MM.1S (cell line): Measurements from ENCODE around the gene HP.

Source experiments
- DNase-seq: peaks from one replicate; pipeline ENCODE4 v3.0.0-alpha.2; 2015
- H2AFZ ChIP-seq: fragments of 300-600 bp; sonication (generic); 2 replicates; pipeline ENCODE4 v1.6.0; 2016; ENCODE audit warnings: antibody characterized with exemption, low read length
- H3F3A ChIP-seq: fragments of 300-600 bp; sonication (generic); 2 replicates; pipeline ENCODE4 v1.6.1; 2016; ENCODE audit warnings: mild to moderate bottlenecking, antibody characterized with exemption, low read length, moderate library complexity, mixed read lengths; ENCODE audit not compliant: insufficient read depth
- H3K27ac ChIP-seq: fragments of 300-600 bp; sonication (generic); 2 replicates; pipeline ENCODE4 v1.5.1; 2016; ENCODE audit warnings: mild to moderate bottlenecking, low read length
- H3K27me3 ChIP-seq: fragments of 300-600 bp; sonication (generic); replicated peaks from 2 replicates; pipeline ENCODE4 v1.6.0; 2016; ENCODE audit warnings: low read length; ENCODE audit not compliant: insufficient read depth
- H3K36me3 ChIP-seq: fragments of 300-600 bp; sonication (generic); replicated peaks from 2 replicates; pipeline ENCODE4 v1.6.1; 2016; ENCODE audit warnings: mild to moderate bottlenecking, low read length, mixed read lengths; ENCODE audit not compliant: insufficient read depth
- H3K4me1 ChIP-seq: fragments of 300-600 bp; sonication (generic); 2 replicates; pipeline ENCODE4 v1.6.1; 2016; ENCODE audit warnings: low read length, mixed read lengths
- H3K4me2 ChIP-seq: fragments of 300-600 bp; sonication (generic); 2 replicates; pipeline ENCODE4 v1.6.0; 2016; ENCODE audit warnings: low read depth, low read length
- H3K4me3 ChIP-seq: fragments of 300-600 bp; sonication (generic); 2 replicates; pipeline ENCODE4 v1.5.1; 2016; ENCODE audit warnings: low read length, mixed read lengths
- H3K79me2 ChIP-seq: fragments of 300-600 bp; sonication (generic); 2 replicates; pipeline ENCODE4 v1.6.1; 2016; ENCODE audit warnings: mixed run types, low read length, mixed read lengths
- H3K9ac ChIP-seq: fragments of 300-600 bp; sonication (generic); 2 replicates; pipeline ENCODE4 v1.6.1; 2016; ENCODE audit warnings: low read length, mixed read lengths
- H3K9me2 ChIP-seq: fragments of 300-600 bp; sonication (generic); replicated peaks from 2 replicates; pipeline ENCODE4 v1.6.1; 2016; ENCODE audit warnings: mild to moderate bottlenecking, low read length, mixed read lengths; ENCODE audit not compliant: insufficient read depth
- H3K9me3 ChIP-seq: fragments of 300-600 bp; sonication (generic); replicated peaks from 2 replicates; pipeline ENCODE4 v1.6.1; 2016; ENCODE audit warnings: mild to moderate bottlenecking, low read length, mixed read lengths; ENCODE audit not compliant: insufficient read depth
- H4K20me1 ChIP-seq: fragments of 300-600 bp; sonication (generic); 2 replicates; pipeline ENCODE4 v1.6.1; 2016; ENCODE audit warnings: mild to moderate bottlenecking, low read length, moderate library complexity, mixed read lengths; ENCODE audit not compliant: insufficient read depth
- CTCF ChIP-seq: fragments of 300-600 bp; sonication (generic); IDR thresholded peaks from 2 replicates; pipeline ENCODE4 v1.5.1; 2016; ENCODE audit warnings: antibody characterized with exemption, low read length, mixed read lengths
- EZH2 ChIP-seq: fragments of 300-600 bp; sonication (generic); optimal IDR thresholded peaks from 2 replicates; pipeline ENCODE3; 2017; ENCODE audit warnings: low read depth, mild to moderate bottlenecking, antibody characterized with exemption, low read length, mixed read lengths
- EZH2phosphoT487 ChIP-seq: fragments of 300-600 bp; sonication (generic); IDR thresholded peaks from 2 replicates; pipeline ENCODE4 v1.6.1; 2018; ENCODE audit warnings: antibody characterized with exemption, low read length

Gene HP

GRCh38 chr16:72044296-72044695 is 10.0 kb upstream of the HP start:
- no peaks in the 10 kb centered on the region for H4K20me1 ChIP-seq
- H3K4me1 ChIP-seq = no peaks in the 10 kb centered on the region
- H3K4me3 ChIP-seq = no peak overlapping the region
- H3K79me2 ChIP-seq = no peaks in the 10 kb centered on the region
- H3K27me3 ChIP-seq = no peaks in the 10 kb centered on the region
- H2AFZ ChIP-seq = no peak overlapping the region
- H3K4me2 ChIP-seq = no peak overlapping the region
- no peak for DNase-seq
- no peaks in the 10 kb centered on the region for H3K9me3 ChIP-seq
- no peak for TF ChIP-seq EZH2phosphoT487
- H3K9me2 ChIP-seq = no peaks in the 10 kb centered on the region
- no peaks in the 10 kb centered on the region for H3K36me3 ChIP-seq
- no peak overlapping the region for H3K27ac ChIP-seq
- no peak overlapping the region for H3K9ac ChIP-seq
- no peaks in the 10 kb centered on the region for H3F3A ChIP-seq

- no peaks in the 10 kb centered on the region for H3F3A ChIP-seq
- H3K79me2 ChIP-seq = no peaks in the 10 kb centered on the region
- no peaks in the 10 kb centered on the region for H3K9me2 ChIP-seq
- H3K4me1 ChIP-seq = no peaks in the 10 kb centered on the region
- no peak for DNase-seq
- H3K36me3 ChIP-seq = no peaks in the 10 kb centered on the region
- no peaks in the 10 kb centered on the region for H3K9me3 ChIP-seq
- H2AFZ ChIP-seq = no peak overlapping the region
- no peak overlapping the region for H3K27ac ChIP-seq
- H3K27me3 ChIP-seq = no peaks in the 10 kb centered on the region
- TF ChIP-seq EZH2 (no peak), EZH2phosphoT487 (no peak), CTCF (no peak)
- no peak overlapping the region for H3K4me3 ChIP-seq
- no peak overlapping the region for H3K9ac ChIP-seq
- H3K4me2 ChIP-seq = no peak overlapping the region
- no peaks in the 10 kb centered on the region for H4K20me1 ChIP-seq
These were observed 9.4 kb upstream of the HP start for GRCh38 chr16:72044825-72045359.

GRCh38 chr16:72049110-72049509 is 5.2 kb upstream of the HP start:
- no peaks in the 10 kb centered on the region for H3F3A ChIP-seq
- no peak overlapping the region for H3K9ac ChIP-seq
- H3K4me3 ChIP-seq = no peak overlapping the region
- no peak overlapping the region for H2AFZ ChIP-seq
- no peak for DNase-seq
- TF ChIP-seq EZH2phosphoT487 (no peak), EZH2 (no peak), CTCF (no peak)
- no peak overlapping the region for H3K4me2 ChIP-seq
- H3K4me1 ChIP-seq = no peaks in the 10 kb centered on the region
- H3K36me3 ChIP-seq = no peaks in the 10 kb centered on the region
- no peaks in the 10 kb centered on the region for H3K9me2 ChIP-seq
- no peaks in the 10 kb centered on the region for H4K20me1 ChIP-seq
- H3K79me2 ChIP-seq = no peaks in the 10 kb centered on the region
- H3K27me3 ChIP-seq = no peaks in the 10 kb centered on the region
- no peaks in the 10 kb centered on the region for H3K9me3 ChIP-seq
- H3K27ac ChIP-seq = no peak overlapping the region

GRCh38 chr16:72050769-72051464 is 3.4 kb upstream of the HP start:
- no peak overlapping the region for H3K4me3 ChIP-seq
- no peak overlapping the region for H3K9ac ChIP-seq
- no peaks in the 10 kb centered on the region for H4K20me1 ChIP-seq
- no peak for DNase-seq
- H3K9me3 ChIP-seq = no peaks in the 10 kb centered on the region
- H3K27ac ChIP-seq = no peak overlapping the region
- no peaks in the 10 kb centered on the region for H3K27me3 ChIP-seq
- no peak for TF ChIP-seq CTCF
- no peak for TF ChIP-seq EZH2
- no peak for TF ChIP-seq EZH2phosphoT487
- H3F3A ChIP-seq = no peaks in the 10 kb centered on the region
- H3K79me2 ChIP-seq = no peaks in the 10 kb centered on the region
- no peaks in the 10 kb centered on the region for H3K9me2 ChIP-seq
- no peaks in the 10 kb centered on the region for H3K36me3 ChIP-seq
- no peaks in the 10 kb centered on the region for H3K4me1 ChIP-seq
- H2AFZ ChIP-seq = no peak overlapping the region
- no peak overlapping the region for H3K4me2 ChIP-seq
